HCT116 (cell line): Measurements from ENCODE around the gene PREP.

Experiments
- CEBPB ChIP-seq: IDR thresholded peaks from 2 replicates; pipeline ENCODE4 v1.6.1; 2012; ENCODE audit warnings: low read depth
- EZH2 ChIP-seq: fragments of 200-600 bp; sonication (generic); IDR thresholded peaks from 2 replicates; pipeline ENCODE4 v1.6.1; 2017; ENCODE audit warnings: antibody characterized with exemption, mixed run types
- EZH2phosphoT487 ChIP-seq: fragments of 200-600 bp; IDR thresholded peaks from 2 replicates; pipeline ENCODE4 v1.6.1; 2018; ENCODE audit warnings: antibody characterized with exemption, borderline replicate concordance
- JUND ChIP-seq: IDR thresholded peaks from 2 replicates; pipeline ENCODE4 v1.6.1; 2012
- POLR2A ChIP-seq: IDR thresholded peaks from 2 replicates; pipeline ENCODE4 v1.7.0; 2011; ENCODE audit warnings: borderline replicate concordance; ENCODE audit not compliant: insufficient read depth, insufficient read length; ENCODE audit errors: extremely low read depth
- POLR2AphosphoS5 ChIP-seq: IDR thresholded peaks from 2 replicates; pipeline ENCODE4 v1.6.1; 2011; ENCODE audit warnings: mild to moderate bottlenecking, low read depth, low read length, moderate library complexity
- RAD21 ChIP-seq: IDR thresholded peaks from 2 replicates; pipeline ENCODE4 v1.6.1; 2012; ENCODE audit warnings: low read depth, mild to moderate bottlenecking
- YY1 ChIP-seq: IDR thresholded peaks from 2 replicates; pipeline ENCODE4 v1.6.1; 2011; ENCODE audit warnings: low read length, low read depth, moderate library complexity, mild to moderate bottlenecking; ENCODE audit not compliant: insufficient replicate concordance; ENCODE audit errors: extremely low read depth
- ZNF274 ChIP-seq: fragments of 200-500 bp; sonication (Bioruptor generic); IDR thresholded peaks from 2 replicates; pipeline ENCODE4 v1.6.1; 2014; ENCODE audit warnings: mild to moderate bottlenecking, low read depth, low read length, inconsistent platforms
- TF ChIP-seq, protein P1 (sequence below): IDR thresholded peaks from 2 replicates; pipeline ENCODE4 v1.6.1; 2012; ENCODE audit warnings: low read depth
- TF ChIP-seq, protein P2 (sequence below), 3 experiments: fragments of 200-600 bp in 1 of 3; sonication (generic) in 1 of 3; IDR thresholded peaks in 2 of 3; conservative IDR thresholded peaks in 1 of 3; 2 replicates each; pipeline ENCODE4 v1.5.1; 2012 to 2017; ENCODE audit warnings: low read depth in 2 of 3, low read length in 2 of 3, antibody characterized with exemption in 1 of 3, borderline replicate concordance in 1 of 3, control low read depth in 1 of 3, mild to moderate bottlenecking in 1 of 3, mixed read lengths in 1 of 3, mixed run types in 1 of 3, moderate library complexity in 1 of 3; ENCODE audit not compliant: insufficient read depth in 1 of 3
- TF ChIP-seq, protein P3 (sequence below): IDR thresholded peaks from 2 replicates; pipeline ENCODE4 v1.6.1; 2012
- TF ChIP-seq, protein P4 (sequence below): IDR thresholded peaks from 2 replicates; pipeline ENCODE4 v1.6.1; 2012

DNA sequence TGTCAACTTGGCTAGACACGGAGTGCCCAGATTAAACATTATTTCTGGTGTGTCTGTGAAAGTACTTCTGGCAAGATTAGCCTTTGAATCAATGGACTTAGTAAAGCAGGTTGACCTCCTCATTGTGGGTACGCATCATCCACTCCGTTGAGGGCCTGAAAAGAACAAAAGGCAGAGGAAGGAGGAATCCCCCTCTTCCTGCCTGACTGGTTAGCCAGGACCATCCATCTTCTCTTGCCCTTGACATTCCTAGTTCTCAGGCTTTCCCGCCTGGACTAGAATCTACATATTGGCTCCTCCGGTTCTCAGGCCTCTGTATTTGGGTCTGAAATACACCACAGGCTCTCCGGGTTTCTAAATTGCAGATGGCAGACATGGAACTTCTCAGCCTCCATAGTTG lies 149.1 kb downstream of the PREP start:
- TF ChIP-seq, protein P1, sequence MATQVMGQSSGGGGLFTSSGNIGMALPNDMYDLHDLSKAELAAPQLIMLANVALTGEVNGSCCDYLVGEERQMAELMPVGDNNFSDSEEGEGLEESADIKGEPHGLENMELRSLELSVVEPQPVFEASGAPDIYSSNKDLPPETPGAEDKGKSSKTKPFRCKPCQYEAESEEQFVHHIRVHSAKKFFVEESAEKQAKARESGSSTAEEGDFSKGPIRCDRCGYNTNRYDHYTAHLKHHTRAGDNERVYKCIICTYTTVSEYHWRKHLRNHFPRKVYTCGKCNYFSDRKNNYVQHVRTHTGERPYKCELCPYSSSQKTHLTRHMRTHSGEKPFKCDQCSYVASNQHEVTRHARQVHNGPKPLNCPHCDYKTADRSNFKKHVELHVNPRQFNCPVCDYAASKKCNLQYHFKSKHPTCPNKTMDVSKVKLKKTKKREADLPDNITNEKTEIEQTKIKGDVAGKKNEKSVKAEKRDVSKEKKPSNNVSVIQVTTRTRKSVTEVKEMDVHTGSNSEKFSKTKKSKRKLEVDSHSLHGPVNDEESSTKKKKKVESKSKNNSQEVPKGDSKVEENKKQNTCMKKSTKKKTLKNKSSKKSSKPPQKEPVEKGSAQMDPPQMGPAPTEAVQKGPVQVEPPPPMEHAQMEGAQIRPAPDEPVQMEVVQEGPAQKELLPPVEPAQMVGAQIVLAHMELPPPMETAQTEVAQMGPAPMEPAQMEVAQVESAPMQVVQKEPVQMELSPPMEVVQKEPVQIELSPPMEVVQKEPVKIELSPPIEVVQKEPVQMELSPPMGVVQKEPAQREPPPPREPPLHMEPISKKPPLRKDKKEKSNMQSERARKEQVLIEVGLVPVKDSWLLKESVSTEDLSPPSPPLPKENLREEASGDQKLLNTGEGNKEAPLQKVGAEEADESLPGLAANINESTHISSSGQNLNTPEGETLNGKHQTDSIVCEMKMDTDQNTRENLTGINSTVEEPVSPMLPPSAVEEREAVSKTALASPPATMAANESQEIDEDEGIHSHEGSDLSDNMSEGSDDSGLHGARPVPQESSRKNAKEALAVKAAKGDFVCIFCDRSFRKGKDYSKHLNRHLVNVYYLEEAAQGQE: no peak
- TF ChIP-seq, protein P2, sequence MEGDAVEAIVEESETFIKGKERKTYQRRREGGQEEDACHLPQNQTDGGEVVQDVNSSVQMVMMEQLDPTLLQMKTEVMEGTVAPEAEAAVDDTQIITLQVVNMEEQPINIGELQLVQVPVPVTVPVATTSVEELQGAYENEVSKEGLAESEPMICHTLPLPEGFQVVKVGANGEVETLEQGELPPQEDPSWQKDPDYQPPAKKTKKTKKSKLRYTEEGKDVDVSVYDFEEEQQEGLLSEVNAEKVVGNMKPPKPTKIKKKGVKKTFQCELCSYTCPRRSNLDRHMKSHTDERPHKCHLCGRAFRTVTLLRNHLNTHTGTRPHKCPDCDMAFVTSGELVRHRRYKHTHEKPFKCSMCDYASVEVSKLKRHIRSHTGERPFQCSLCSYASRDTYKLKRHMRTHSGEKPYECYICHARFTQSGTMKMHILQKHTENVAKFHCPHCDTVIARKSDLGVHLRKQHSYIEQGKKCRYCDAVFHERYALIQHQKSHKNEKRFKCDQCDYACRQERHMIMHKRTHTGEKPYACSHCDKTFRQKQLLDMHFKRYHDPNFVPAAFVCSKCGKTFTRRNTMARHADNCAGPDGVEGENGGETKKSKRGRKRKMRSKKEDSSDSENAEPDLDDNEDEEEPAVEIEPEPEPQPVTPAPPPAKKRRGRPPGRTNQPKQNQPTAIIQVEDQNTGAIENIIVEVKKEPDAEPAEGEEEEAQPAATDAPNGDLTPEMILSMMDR (IDR thresholded peaks at IDR 0.05 in 2 of 3, conservative IDR thresholded peaks at IDR 0.05 in 1 of 3; ENCODE audit: borderline replicate concordance in 1 of 3, insufficient read depth in 1 of 3, low read depth in 2 of 3, low read length in 2 of 3): no peak
- TF ChIP-seq EZH2 (no peak), POLR2AphosphoS5 (no peak), POLR2A (no peak), JUND (no peak), EZH2phosphoT487 (no peak), RAD21 (no peak), YY1 (no peak), ZNF274 (no peak), CEBPB (no peak)
- TF ChIP-seq, protein P3, sequence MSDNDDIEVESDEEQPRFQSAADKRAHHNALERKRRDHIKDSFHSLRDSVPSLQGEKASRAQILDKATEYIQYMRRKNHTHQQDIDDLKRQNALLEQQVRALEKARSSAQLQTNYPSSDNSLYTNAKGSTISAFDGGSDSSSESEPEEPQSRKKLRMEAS: no peak
- TF ChIP-seq, protein P4, sequence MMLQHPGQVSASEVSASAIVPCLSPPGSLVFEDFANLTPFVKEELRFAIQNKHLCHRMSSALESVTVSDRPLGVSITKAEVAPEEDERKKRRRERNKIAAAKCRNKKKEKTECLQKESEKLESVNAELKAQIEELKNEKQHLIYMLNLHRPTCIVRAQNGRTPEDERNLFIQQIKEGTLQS: no peak
